Measurements from ENCODE around the gene MYH14. TPM values are rescaled to one million over a fixed set of nuclear protein-coding genes. Genes with fewer than 3 reads are reported as not detected.
"Not testable (repeated sequence)": the region's sequence is repeated elsewhere in the genome, so short reads cannot be mapped to it uniquely, and the experiment has no call there.

Gene MYH14
- total RNA-seq, 4 donors from 2014 or later = 8.0 to 12.8 (median 10.3) TPM

DNA sequence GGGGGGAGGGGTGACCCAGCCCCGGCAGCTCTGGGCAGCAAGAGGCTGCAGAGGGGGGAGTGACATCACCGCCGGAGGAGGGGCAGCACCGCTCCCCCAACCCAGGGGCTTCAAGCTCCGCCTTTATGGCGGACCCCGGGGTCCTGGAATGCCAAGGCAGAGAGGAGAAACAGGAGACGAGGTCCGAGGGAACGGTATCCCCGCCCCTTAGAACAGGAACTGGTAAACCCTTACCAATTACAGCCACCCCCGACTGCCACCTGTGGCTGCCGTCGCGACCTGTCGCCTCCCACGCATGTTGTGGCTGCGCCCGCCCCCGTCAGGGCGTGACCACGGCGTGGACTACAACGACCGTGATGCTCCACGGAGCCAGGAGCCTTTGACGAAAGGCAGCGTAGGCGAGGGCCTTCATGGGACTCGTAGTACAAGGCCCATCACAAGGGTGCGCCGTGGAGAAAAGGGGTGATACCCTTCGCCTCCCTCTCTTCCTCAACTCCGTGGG, 129.9 kb downstream of the MYH14 start:
- TF ChIP-seq CTCF (IDR thresholded peaks at IDR 0.05) = no peak
- ATAC-seq (ENCODE audit: low FRiP score) = no peak

DNA sequence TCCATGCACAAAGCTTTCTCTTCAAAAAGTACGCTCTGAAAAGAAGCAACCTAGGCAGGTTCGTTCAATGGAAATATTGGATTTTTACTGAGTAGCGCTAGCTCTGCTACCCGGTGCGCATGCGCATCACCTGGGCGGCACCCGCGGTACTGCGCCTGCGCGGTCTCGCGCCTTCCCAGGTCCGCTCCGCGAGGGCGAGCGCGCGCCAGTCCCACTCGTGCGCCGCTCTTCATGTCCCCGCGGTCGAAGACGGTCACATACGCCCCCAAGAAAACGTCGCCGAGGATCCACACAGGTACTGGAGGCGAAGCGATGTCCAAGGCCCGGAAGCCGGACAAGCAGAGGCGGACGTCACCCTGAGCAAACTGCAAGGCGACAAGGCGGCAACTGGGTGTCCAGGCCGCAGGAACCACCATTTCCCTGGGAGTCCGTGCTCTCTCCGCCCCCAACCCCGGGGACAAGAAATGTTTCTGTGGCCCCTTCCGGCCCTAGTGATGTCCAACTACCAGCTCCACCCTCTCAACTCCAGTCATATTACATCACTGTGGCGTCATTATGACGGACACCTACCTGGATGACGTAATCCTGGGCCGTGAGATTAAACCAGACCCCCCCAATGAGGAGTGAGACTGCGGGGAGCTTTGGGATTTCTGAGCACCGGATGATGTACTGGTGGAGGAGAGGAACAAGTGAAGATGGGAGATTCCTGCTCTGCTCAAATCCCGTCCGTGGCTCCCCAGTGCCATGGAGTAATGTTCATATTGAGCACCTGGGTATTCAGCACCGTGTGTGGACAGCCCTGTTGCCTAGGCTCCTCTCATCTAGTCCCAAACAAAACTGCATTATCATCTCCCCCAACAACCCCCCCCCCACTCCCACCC, 130.6 kb downstream of the MYH14 start:
- no peak for ATAC-seq (ENCODE audit: low FRiP score)
- TF ChIP-seq CTCF (IDR thresholded peaks at IDR 0.05) = no peak
- peak; percentile 38 for DNase-seq (ENCODE audit: low spot score)

More for the DNA sequence above, 129.9 kb downstream of the MYH14 start:
- DNase-seq (ENCODE audit: low spot score) = peak; percentile 35

GRCh38 chr19:50334741-50335421, 131.5 kb downstream of the MYH14 start:
- no peak for ATAC-seq (ENCODE audit: low FRiP score)

DNA sequence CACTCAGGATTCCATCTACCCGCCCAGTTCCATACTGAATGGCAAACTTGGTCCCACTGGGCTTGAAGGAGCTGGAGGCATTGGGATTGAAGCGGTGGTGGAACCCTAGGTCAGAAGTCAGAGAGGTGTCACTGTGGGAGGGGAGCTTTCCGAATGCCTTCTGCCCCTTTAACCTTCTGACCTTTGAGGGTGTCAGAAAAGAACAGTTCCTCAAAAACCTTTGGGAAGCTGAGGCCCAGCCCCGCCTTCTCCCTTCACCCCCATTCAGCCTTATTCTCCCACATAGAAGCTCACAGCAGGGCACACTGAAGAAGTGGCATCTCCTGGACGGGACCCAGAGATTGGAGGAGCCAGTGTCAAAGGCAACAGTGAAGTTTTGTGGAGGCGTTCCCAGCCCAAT, 133.6 kb downstream of the MYH14 start:
- ATAC-seq (ENCODE audit: low FRiP score); DNase-seq (ENCODE audit: low spot score): not testable (repeated sequence)

More at GRCh38 chr19:50334741-50335421, 131.5 kb downstream of the MYH14 start:
- TF ChIP-seq CTCF (IDR thresholded peaks at IDR 0.05) = no peak
- no peak for DNase-seq (ENCODE audit: low spot score)

GRCh38 chr19:50340331-50340730, 136.9 kb downstream of the MYH14 start:
- ATAC-seq (ENCODE audit: low FRiP score) (no peak), DNase-seq (ENCODE audit: low spot score) (no peak)
- TF ChIP-seq CTCF (IDR thresholded peaks at IDR 0.05) = no peak

DNA sequence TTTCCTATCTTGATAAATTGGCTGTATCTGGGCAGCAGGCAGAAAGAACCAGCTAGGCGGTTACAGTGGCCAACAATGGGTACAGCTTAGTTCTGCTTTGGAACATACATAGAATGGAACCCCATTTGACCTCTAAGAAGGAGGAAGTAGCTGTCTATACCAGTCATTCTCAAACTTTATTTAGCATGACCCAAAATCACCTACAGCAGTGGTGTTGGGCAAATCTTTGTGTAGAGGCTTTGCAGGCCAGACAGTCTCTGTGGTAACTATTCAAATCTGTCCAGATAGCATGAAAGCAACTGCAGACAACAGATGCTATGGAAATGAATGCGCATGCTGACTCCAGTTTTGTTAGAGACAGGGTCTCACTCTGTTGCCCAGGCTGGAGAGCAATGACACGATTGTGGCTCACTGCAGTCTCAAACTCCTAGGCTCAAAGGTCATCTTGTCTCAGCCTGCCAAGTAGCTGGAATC, 137.7 kb downstream of the MYH14 start:
- DNase-seq (ENCODE audit: low spot score) (no peak), ATAC-seq (ENCODE audit: low FRiP score) (no peak)
- TF ChIP-seq CTCF (IDR thresholded peaks at IDR 0.05) = no peak

GRCh38 chr19:50344661-50345318, 141.4 kb downstream of the MYH14 start:
- ATAC-seq (ENCODE audit: low FRiP score) = no peak
- DNase-seq (ENCODE audit: low spot score) = no peak
- no peak for TF ChIP-seq CTCF (IDR thresholded peaks at IDR 0.05)

- not testable (repeated sequence) for ATAC-seq (ENCODE audit: low FRiP score); DNase-seq (ENCODE audit: low spot score)
Measured at GRCh38 chr19:50347089-50347581, 143.7 kb downstream of the MYH14 start.

All from omental fat pad (tissue), 4 donors.